ENCODE results near the gene RSRC1. TPM values are rescaled to one million over a fixed set of nuclear protein-coding genes. Genes with fewer than 3 reads are reported as not detected.

RSRC1 gene
- total and polyA plus RNA-seq, 3 donors from 2014 or later: 12.6 to 53.3 (median 43.8) TPM

GRCh38 chr3:158160958-158161357, 51.1 kb downstream of the RSRC1 start:
- H3K36me3 ChIP-seq (ENCODE audit: low read depth, missing control alignments): no peaks in the 10 kb centered on the region
- DNase-seq: no peak
- intact Hi-C loops (cut with DNase I; ENCODE audit: low total_unique reads): no loop called here
- H3K27me3 ChIP-seq: no peaks in the 10 kb centered on the region
- no peaks in the 10 kb centered on the region for H3K4me1 ChIP-seq
- no peaks in the 10 kb centered on the region for H3K9me3 ChIP-seq
- H3K4me3 ChIP-seq: no peak overlapping the region
- no peak for TF ChIP-seq CTCF (IDR thresholded peaks at IDR 0.05)
- TF ChIP-seq POLR2A (IDR thresholded peaks at IDR 0.05): no peak
- no peak overlapping the region for H3K27ac ChIP-seq

- no peaks in the 10 kb centered on the region for H3K27me3 ChIP-seq
- H3K27ac ChIP-seq: no peak overlapping the region
- H3K4me1 ChIP-seq: no peaks in the 10 kb centered on the region
- no peaks in the 10 kb centered on the region for H3K9me3 ChIP-seq
- H3K4me3 ChIP-seq: no peak overlapping the region
- no peaks in the 10 kb centered on the region for H3K36me3 ChIP-seq (ENCODE audit: low read depth, missing control alignments)
- DNase-seq: no peak
- intact Hi-C loops (cut with DNase I; ENCODE audit: low total_unique reads): no loop called here
- TF ChIP-seq CTCF (IDR thresholded peaks at IDR 0.05) (no peak), POLR2A (IDR thresholded peaks at IDR 0.05) (no peak)
- 72 to 75% methylated on average over 5 of the region's 5 CpGs for WGBS, 2 donors
Observed at GRCh38 chr3:158165141-158165655, 55.3 kb downstream of the RSRC1 start.

DNA sequence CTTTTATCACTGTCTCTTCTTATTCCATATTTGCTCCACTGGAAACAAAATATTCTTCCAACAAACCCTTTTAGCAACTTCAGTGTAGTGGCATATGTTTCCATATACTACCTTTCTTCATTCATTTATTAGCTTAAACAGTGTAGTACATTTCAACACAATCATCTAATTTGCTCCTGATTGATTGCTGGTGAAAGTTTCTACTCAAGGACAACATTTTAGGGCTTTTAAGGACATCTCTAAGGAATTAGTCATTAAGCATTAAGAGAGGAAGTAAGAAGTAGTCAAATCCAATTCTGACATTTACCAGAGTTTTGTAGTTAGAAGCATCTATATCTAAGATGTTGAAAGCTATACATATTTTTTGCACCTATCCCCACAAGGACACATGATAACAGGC, 55.8 kb downstream of the RSRC1 start:
- no peaks in the 10 kb centered on the region for H3K27me3 ChIP-seq
- H3K4me3 ChIP-seq: no peak overlapping the region
- no peaks in the 10 kb centered on the region for H3K36me3 ChIP-seq (ENCODE audit: low read depth, missing control alignments)
- intact Hi-C loops (cut with DNase I; ENCODE audit: low total_unique reads): no loop called here
- H3K9me3 ChIP-seq: no peaks in the 10 kb centered on the region
- H3K4me1 ChIP-seq: no peaks in the 10 kb centered on the region
- TF ChIP-seq CTCF (IDR thresholded peaks at IDR 0.05) (no peak), POLR2A (IDR thresholded peaks at IDR 0.05) (no peak)
- no peak overlapping the region for H3K27ac ChIP-seq
- no peak for DNase-seq

DNA sequence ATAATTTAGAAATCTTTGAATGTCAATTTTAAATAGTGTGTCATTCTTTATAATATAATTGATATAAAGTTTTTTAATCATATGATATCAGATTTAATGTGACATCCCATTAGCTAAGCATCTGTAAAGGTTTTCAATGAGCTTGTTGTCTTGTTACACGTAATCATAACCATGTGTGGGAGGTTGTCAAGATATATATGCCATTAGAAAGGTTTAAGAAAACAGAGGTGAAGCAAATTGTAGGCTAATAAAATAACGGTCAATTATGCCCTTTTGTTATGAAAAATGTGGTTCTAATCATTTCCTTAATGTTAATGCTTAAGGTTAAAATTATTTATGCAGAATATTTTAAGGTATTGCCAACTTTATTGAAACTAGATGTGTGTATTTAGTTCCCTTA, 56.3 kb downstream of the RSRC1 start:
- no peak overlapping the region for H3K27ac ChIP-seq
- TF ChIP-seq CTCF (IDR thresholded peaks at IDR 0.05): no peak
- no peak for TF ChIP-seq POLR2A (IDR thresholded peaks at IDR 0.05)
- H3K9me3 ChIP-seq: no peaks in the 10 kb centered on the region
- DNase-seq: no peak
- no peak overlapping the region for H3K4me3 ChIP-seq
- H3K27me3 ChIP-seq: no peaks in the 10 kb centered on the region
- WGBS, 2 donors: 75 to 80% methylated on average over 2 of the region's 2 CpGs
- intact Hi-C loops (cut with DNase I; ENCODE audit: low total_unique reads): no loop called here
- no peaks in the 10 kb centered on the region for H3K36me3 ChIP-seq (ENCODE audit: low read depth, missing control alignments)
- H3K4me1 ChIP-seq: no peaks in the 10 kb centered on the region

DNA sequence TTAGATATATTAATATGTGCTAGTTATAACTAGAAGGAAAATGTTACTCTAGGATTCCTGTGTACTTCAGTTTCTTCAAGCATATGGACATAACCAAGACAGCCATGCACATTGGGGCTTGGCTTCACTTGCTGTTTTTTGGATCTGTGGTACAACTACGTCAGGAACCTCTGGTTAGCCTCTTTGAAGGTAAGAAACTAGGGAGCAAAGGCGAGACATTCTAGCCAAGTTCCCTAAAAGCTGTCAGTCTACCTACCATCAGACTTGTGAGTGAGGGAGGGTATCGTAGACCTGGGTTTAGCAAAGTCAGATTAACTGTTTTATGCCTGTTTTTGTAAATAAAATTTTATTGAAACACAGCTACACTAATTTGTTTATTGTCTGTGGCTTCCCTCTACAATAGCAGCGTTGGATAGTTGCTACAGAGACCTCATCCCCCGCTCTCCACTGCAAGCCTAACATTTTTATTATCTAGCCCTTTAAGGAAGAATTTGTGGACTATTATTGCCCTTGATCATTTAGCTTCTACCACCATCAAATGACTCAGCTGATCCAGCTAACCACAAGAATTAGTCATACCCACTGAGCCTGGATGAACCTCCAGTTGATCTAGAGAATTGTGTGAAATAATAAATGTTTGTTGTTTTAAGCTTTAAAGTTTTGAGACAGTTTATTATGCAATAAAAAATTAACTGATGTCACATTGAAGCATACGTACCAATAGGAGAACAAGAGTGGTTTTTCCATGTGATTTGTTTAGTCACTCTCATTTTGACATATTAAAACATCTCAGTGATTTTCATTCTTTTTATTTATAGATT, 58.1 kb downstream of the RSRC1 start:
- TF ChIP-seq CTCF (IDR thresholded peaks at IDR 0.05) (no peak), POLR2A (IDR thresholded peaks at IDR 0.05) (no peak)
- Histone ChIP-seq H3K9me3 (no peaks in the 10 kb centered on the region), H3K4me1 (no peaks in the 10 kb centered on the region), H3K4me3 (no peak overlapping the region), H3K27me3 (no peaks in the 10 kb centered on the region), H3K27ac (no peak overlapping the region), H3K36me3 (ENCODE audit: low read depth, missing control alignments) (no peaks in the 10 kb centered on the region)
- WGBS, 2 donors: 76 to 80% methylated on average over 6 of the region's 6 CpGs
- DNase-seq: no peak
- intact Hi-C loops (cut with DNase I; ENCODE audit: low total_unique reads): no loop called here
